GM19463 (cell line): Measurements from ENCODE around the gene TGIF1.

Experiments
- ATAC-seq: cut with Tn5 transposase; IDR thresholded peaks from one replicate; pipeline ENCODE4 v1.9.1; 2021; ENCODE audit warnings: mild to moderate bottlenecking, moderate library complexity; ENCODE audit not compliant: unreplicated experiment

TGIF1 gene

GRCh38 chr18:3480827-3481573, 31.0 kb downstream of the TGIF1 start:
- ATAC-seq: no peak

GRCh38 chr18:3481696-3482210, 31.8 kb downstream of the TGIF1 start:
- no peak for ATAC-seq

GRCh38 chr18:3482258-3482657, 32.3 kb downstream of the TGIF1 start:
- no peak for ATAC-seq

- peak; percentile 59 for ATAC-seq
These were observed 35.5 kb downstream of the TGIF1 start for GRCh38 chr18:3485153-3486149.

GRCh38 chr18:3486512-3486911, 36.5 kb downstream of the TGIF1 start:
- no peak for ATAC-seq

- no peak for ATAC-seq
These were observed 39.5 kb downstream of the TGIF1 start for GRCh38 chr18:3489462-3489861.

- ATAC-seq: no peak
These were observed 42.1 kb downstream of the TGIF1 start for GRCh38 chr18:3491981-3492555.

GRCh38 chr18:3492721-3493120, 42.7 kb downstream of the TGIF1 start:
- no peak for ATAC-seq

- no peak for ATAC-seq
These were observed 43.7 kb downstream of the TGIF1 start for GRCh38 chr18:3493501-3494244.

GRCh38 chr18:3494245-3494526, 44.2 kb downstream of the TGIF1 start:
- no peak for ATAC-seq

- ATAC-seq: no peak
These were observed 44.6 kb downstream of the TGIF1 start for GRCh38 chr18:3494569-3494968.

GRCh38 chr18:3495691-3496430, 45.9 kb downstream of the TGIF1 start:
- no peak for ATAC-seq

- no peak for ATAC-seq
These were observed 48.9 kb downstream of the TGIF1 start for GRCh38 chr18:3498698-3499471.

- no peak for ATAC-seq
These were observed 49.5 kb downstream of the TGIF1 start for GRCh38 chr18:3499501-3499900.

- ATAC-seq: no peak
These were observed 50.0 kb downstream of the TGIF1 start for GRCh38 chr18:3500016-3500415.

GRCh38 chr18:3502650-3503049, 52.7 kb downstream of the TGIF1 start:
- no peak for ATAC-seq

- no peak for ATAC-seq
These were observed 54.7 kb downstream of the TGIF1 start for GRCh38 chr18:3504637-3505036.

- no peak for ATAC-seq
These were observed 58.9 kb downstream of the TGIF1 start for GRCh38 chr18:3508576-3509549.
